HEK293 (cell line): ENCODE measurements around the gene TM6SF1.
"Not testable (repeated sequence)": the region's sequence is repeated elsewhere in the genome, so short reads cannot be mapped to it uniquely, and the experiment has no call there.

Experiments
- CTCF ChIA-PET: fragments of 350-600 bp; formaldehyde crosslinking; extraction: SDS; loops from one replicate; lab custom pipeline; 2021; ENCODE audit warnings: antibody characterized with exemption; lab: Yijun Ruan, JAX
- POLR2A ChIA-PET: fragments of 300-600 bp; formaldehyde crosslinking; extraction: SDS; loops from one replicate; lab custom pipeline; 2020; ENCODE audit warnings: antibody characterized with exemption, inconsistent platforms; lab: Yijun Ruan, JAX
- H3K27ac ChIP-seq: fragments of 200-500 bp; sonication (Bioruptor generic); 2 replicates; pipeline ENCODE4 v1.5.1; 2014; ENCODE audit warnings: low read depth, low read length, control low read depth, inconsistent platforms; ENCODE audit errors: extremely low read depth
- H3K36me3 ChIP-seq, 2 experiments: fragments of 200-500 bp in 1 of 2; sonication (Bioruptor generic) in 1 of 2; 1 replicate in 1 of 2; 2 replicates in 1 of 2; pipeline ENCODE4 v1.5.1; 2014 to 2017; ENCODE audit warnings: inconsistent platforms in 2 of 2, low read length in 2 of 2; ENCODE audit not compliant: control insufficient read depth in 2 of 2, insufficient read depth in 1 of 2
- H3K4me1 ChIP-seq: fragments of 200-500 bp; sonication (Bioruptor generic); 2 replicates; pipeline ENCODE4 v1.5.1; 2014; ENCODE audit warnings: mild to moderate bottlenecking, low read length, inconsistent platforms; ENCODE audit not compliant: control insufficient read depth, insufficient read depth
- H3K4me3 ChIP-seq: 2 replicates; pipeline ENCODE4 v1.5.1; 2011; ENCODE audit warnings: low read depth, mild to moderate bottlenecking, control low read depth, low read length, moderate library complexity
- H3K9me3 ChIP-seq: fragments of 200-500 bp; sonication (Bioruptor generic); 2 replicates; pipeline ENCODE4 v1.5.1; 2014; ENCODE audit warnings: low read depth, low read length, inconsistent platforms; ENCODE audit not compliant: control insufficient read depth, insufficient read depth
- FEZF1 ChIP-seq: fragments of 450-650 bp; formaldehyde crosslinking; IDR thresholded peaks from 2 replicates; pipeline ENCODE4 v1.5.1; 2016; ENCODE audit warnings: missing biosample characterization, missing genetic modification characterization
- RBAK ChIP-seq: fragments of 450-650 bp; formaldehyde crosslinking; IDR thresholded peaks from 2 replicates; pipeline ENCODE4 v1.5.1; 2016; ENCODE audit warnings: missing biosample characterization, missing genetic modification characterization
- REPIN1 ChIP-seq: fragments of 450-650 bp; formaldehyde crosslinking; IDR thresholded peaks from 2 replicates; pipeline ENCODE4 v1.5.1; 2017; ENCODE audit warnings: missing biosample characterization, missing genetic modification characterization, low read depth
- TRIM28 ChIP-seq: IDR thresholded peaks from 2 replicates; pipeline ENCODE4 v1.6.1; 2011; ENCODE audit warnings: low read length, control low read depth, borderline replicate concordance
- YY1 ChIP-seq: fragments of 450-650 bp; formaldehyde crosslinking; IDR thresholded peaks from 2 replicates; pipeline ENCODE4 v1.5.1; 2018; ENCODE audit warnings: missing biosample characterization, missing genetic modification characterization
- ZBTB11 ChIP-seq: fragments of 450-650 bp; formaldehyde crosslinking; conservative IDR thresholded peaks from 2 replicates; pipeline ENCODE4 v1.5.1; 2016; ENCODE audit warnings: low read depth, missing biosample characterization, missing genetic modification characterization
- ZNF221 ChIP-seq: fragments of 450-650 bp; formaldehyde crosslinking; IDR thresholded peaks from 2 replicates; pipeline ENCODE4 v1.5.1; 2017; ENCODE audit warnings: missing biosample characterization, missing genetic modification characterization, borderline replicate concordance
- ZNF518A ChIP-seq: fragments of 450-650 bp; formaldehyde crosslinking; conservative IDR thresholded peaks from 2 replicates; pipeline ENCODE4 v1.5.1; 2016; ENCODE audit warnings: low read depth, missing biosample characterization, missing genetic modification characterization
- ZNF596 ChIP-seq: fragments of 450-650 bp; IDR thresholded peaks from 2 replicates; pipeline ENCODE4 v1.5.0; 2018; ENCODE audit warnings: missing biosample characterization, mild to moderate bottlenecking, missing genetic modification characterization, moderate library complexity
- ZNF600 ChIP-seq: fragments of 450-650 bp; formaldehyde crosslinking; IDR thresholded peaks from 2 replicates; pipeline ENCODE4 v1.5.1; 2016; ENCODE audit warnings: missing biosample characterization, missing genetic modification characterization
- ZNF692 ChIP-seq: fragments of 450-650 bp; formaldehyde crosslinking; IDR thresholded peaks from 2 replicates; pipeline ENCODE4 v1.5.1; 2016; ENCODE audit warnings: missing biosample characterization, missing genetic modification characterization
- ZSCAN23 ChIP-seq: fragments of 450-650 bp; formaldehyde crosslinking; IDR thresholded peaks from 2 replicates; pipeline ENCODE4 v1.5.1; 2016; ENCODE audit warnings: missing biosample characterization, missing genetic modification characterization

The TM6SF1 gene

GRCh38 chr15:83090465-83090864 is 17.0 kb upstream of the TM6SF1 start:
- POLR2A ChIA-PET, result interaction anchor here (0.6 kb wide), 1 partner anchor 19 kb away, joined by 3 read pairs; no protein-coding TSS in a partner anchor

GRCh38 chr15:83091965-83092308 is 15.5 kb upstream of the TM6SF1 start:
- POLR2A ChIA-PET, H3K4me1 ChIP-seq, H3K36me3 ChIP-seq, H3K27ac ChIP-seq, H3K9me3 ChIP-seq, H3K4me3 ChIP-seq, CTCF ChIA-PET: not testable (repeated sequence)

More at GRCh38 chr15:83090465-83090864, 17.0 kb upstream of the TM6SF1 start:
- no peak for TF ChIP-seq FEZF1 (tag by site-specific recombination)
- TF ChIP-seq ZBTB11 (tag by site-specific recombination), result no peak
- TF ChIP-seq TRIM28, result no peak
- TF ChIP-seq ZNF518A (tag by site-specific recombination), result no peak
- no peak for TF ChIP-seq REPIN1 (tag by site-specific recombination)
- no peak for TF ChIP-seq ZNF692 (tag by site-specific recombination)
- TF ChIP-seq ZNF596, result no peak
- TF ChIP-seq ZNF600, result no peak
- TF ChIP-seq ZNF221, result no peak
- TF ChIP-seq RBAK (tag by site-specific recombination), result no peak
- no peak for TF ChIP-seq ZSCAN23 (tag by site-specific recombination)
- no peak overlapping the region for H3K4me3 ChIP-seq
- CTCF ChIA-PET, result no interaction called here
- no peaks in the 10 kb centered on the region for H3K36me3 ChIP-seq
- no peaks in the 10 kb centered on the region for H3K9me3 ChIP-seq
- H3K4me1 ChIP-seq, result no peaks in the 10 kb centered on the region
- H3K27ac ChIP-seq, result no peak overlapping the region

GRCh38 chr15:83092309-83092976 is 15.0 kb upstream of the TM6SF1 start:
- ChIA-PET POLR2A (no interaction called here), CTCF (interaction anchor here (0.6 kb wide), 1 partner anchor 27 kb away, joined by 3 read pairs; no protein-coding TSS in a partner anchor)
- Histone ChIP-seq H3K4me3 (no peak overlapping the region), H3K27ac (no peak overlapping the region), H3K9me3 (no peaks in the 10 kb centered on the region), H3K4me1 (no peaks in the 10 kb centered on the region), H3K36me3 (no peaks in the 10 kb centered on the region)
- TF ChIP-seq ZNF596 (no peak), YY1 (tag by site-specific recombination) (no peak)
